IMR-90 (cell line): Measurements from ENCODE around the gene SAA4. TPM values are rescaled to one million over a fixed set of nuclear protein-coding genes. Genes with fewer than 3 reads are reported as not detected.

Experiments used
- ATAC-seq: fragments of 200-7000 bp; cut with Tn5 transposase; 2 replicates; pipeline ENCODE4 v1.9.1; 2020; ENCODE audit warnings: low read depth, mild to moderate bottlenecking, moderate library complexity
- BruUV-seq: library from RNA; stranded (reverse); fragments of 400-500 nt; replicated peaks from 2 replicates; lab custom pipeline; 2021; lab: Mats Ljungman, UMichigan
- CTCF ChIA-PET: fragments of 300-600 bp; formaldehyde crosslinking; extraction: SDS; loops from one replicate; lab custom pipeline; 2021; ENCODE audit warnings: antibody characterized with exemption; lab: Yijun Ruan, JAX
- POLR2A ChIA-PET: fragments of 300-600 bp; sonication (Branson Sonifier 250); formaldehyde crosslinking; loops from one replicate; lab custom pipeline; 2022; ENCODE audit warnings: antibody characterized with exemption; ENCODE audit not compliant: unreplicated experiment; lab: Charles Lee
- DNase-seq: peaks from one replicate; pipeline ENCODE4 v3.0.0; 2013
- H2AFZ ChIP-seq: replicated peaks from 2 replicates; pipeline ENCODE3; 2013; ENCODE audit warnings: low read length, mild to moderate bottlenecking; ENCODE audit not compliant: poor library complexity
- H2AK5ac ChIP-seq: 2 replicates; pipeline ENCODE4 v1.6.1; 2013; ENCODE audit warnings: low read depth, low read length, inconsistent platforms
- H2AK9ac ChIP-seq: replicated peaks from 2 replicates; pipeline ENCODE3; 2013; ENCODE audit warnings: mild to moderate bottlenecking, low read depth, low read length, moderate library complexity; ENCODE audit not compliant: poor library complexity
- H2BK120ac ChIP-seq: 2 replicates; pipeline ENCODE4 v1.6.1; 2013; ENCODE audit warnings: low read depth, low read length, inconsistent platforms
- H2BK15ac ChIP-seq: 3 replicates; pipeline ENCODE4 v1.6.1; 2013; ENCODE audit warnings: low read depth, low read length, inconsistent platforms
- H2BK20ac ChIP-seq: 2 replicates; pipeline ENCODE4 v1.6.1; 2013; ENCODE audit warnings: low read depth, mild to moderate bottlenecking, inconsistent platforms, low read length, moderate library complexity
- H2BK5ac ChIP-seq: 2 replicates; pipeline ENCODE4 v1.6.1; 2013; ENCODE audit warnings: mild to moderate bottlenecking, low read depth, low read length, inconsistent platforms; ENCODE audit not compliant: poor library complexity, severe bottlenecking
- H3K14ac ChIP-seq: replicated peaks from 2 replicates; pipeline ENCODE4 v1.6.1; 2013; ENCODE audit warnings: low read depth, low read length, inconsistent platforms
- H3K18ac ChIP-seq: 2 replicates; pipeline ENCODE4 v1.6.1; 2013; ENCODE audit warnings: low read depth, low read length, control low read depth
- H3K23ac ChIP-seq: 2 replicates; pipeline ENCODE4 v1.6.1; 2013; ENCODE audit warnings: low read depth, low read length, inconsistent platforms
- H3K27ac ChIP-seq: 2 replicates; pipeline ENCODE4 v1.5.1; 2013; ENCODE audit warnings: mild to moderate bottlenecking, control low read depth, low read length; ENCODE audit not compliant: insufficient read depth
- H3K27me3 ChIP-seq: 2 replicates; pipeline ENCODE4 v1.6.1; 2013; ENCODE audit warnings: low read length; ENCODE audit not compliant: control insufficient read depth, insufficient read depth
- H3K36me3 ChIP-seq: 2 replicates; pipeline ENCODE4 v1.6.1; 2013; ENCODE audit warnings: low read length, mixed read lengths; ENCODE audit not compliant: control insufficient read depth, insufficient read depth
- H3K4ac ChIP-seq: 2 replicates; pipeline ENCODE4 v1.6.1; 2013; ENCODE audit warnings: low read depth, low read length, inconsistent platforms
- H3K4me1 ChIP-seq: 2 replicates; pipeline ENCODE4 v1.6.1; 2013; ENCODE audit warnings: low read length, mixed read lengths; ENCODE audit not compliant: control insufficient read depth, insufficient read depth
- H3K4me2 ChIP-seq: 2 replicates; pipeline ENCODE4 v1.6.1; 2013; ENCODE audit warnings: low read depth, mild to moderate bottlenecking, control low read depth, low read length, moderate library complexity
- H3K4me3 ChIP-seq: 2 replicates; pipeline ENCODE4 v1.5.1; 2013; ENCODE audit warnings: low read depth, mild to moderate bottlenecking, control low read depth, low read length, moderate library complexity; ENCODE audit not compliant: insufficient read depth
- H3K56ac ChIP-seq: 2 replicates; pipeline ENCODE4 v1.6.1; 2013; ENCODE audit warnings: low read length, inconsistent platforms; ENCODE audit not compliant: insufficient read depth; ENCODE audit errors: extremely low read depth
- H3K79me1 ChIP-seq, 2 experiments: 2 replicates each; pipeline ENCODE4 v1.6.1; 2013; ENCODE audit warnings: low read length in 2 of 2, inconsistent platforms in 1 of 2, low read depth in 1 of 2
- H3K9ac ChIP-seq: 2 replicates; pipeline ENCODE4 v1.6.1; 2013; ENCODE audit warnings: low read depth, low read length, control low read depth
- H3K9me1 ChIP-seq: 2 replicates; pipeline ENCODE4 v1.6.1; 2013; ENCODE audit warnings: low read length, inconsistent platforms; ENCODE audit not compliant: insufficient read depth
- H3K9me3 ChIP-seq: 2 replicates; pipeline ENCODE4 v1.6.1; 2013; ENCODE audit warnings: low read length; ENCODE audit not compliant: control insufficient read depth, insufficient read depth
- H4K20me1 ChIP-seq: 2 replicates; pipeline ENCODE4 v1.6.1; 2013; ENCODE audit warnings: low read length, inconsistent platforms; ENCODE audit not compliant: insufficient read depth
- H4K5ac ChIP-seq: 2 replicates; pipeline ENCODE4 v1.6.1; 2013; ENCODE audit warnings: mild to moderate bottlenecking, low read depth, low read length, control low read depth
- H4K8ac ChIP-seq, 2 experiments: 2 replicates each; pipeline ENCODE4 v1.6.1; 2013; ENCODE audit warnings: low read depth in 2 of 2, low read length in 2 of 2, control low read depth in 1 of 2, inconsistent platforms in 1 of 2
- H4K91ac ChIP-seq: 2 replicates; pipeline ENCODE4 v1.6.1; 2013; ENCODE audit warnings: low read depth, low read length, inconsistent platforms; ENCODE audit not compliant: insufficient read depth
- BHLHE40 ChIP-seq: fragments of 150-350 bp; IDR thresholded peaks from 2 replicates; pipeline ENCODE4 v1.6.1; 2016; ENCODE audit warnings: mild to moderate bottlenecking, low read depth, low read length
- CEBPB ChIP-seq: IDR thresholded peaks from 2 replicates; pipeline ENCODE4 v1.6.1; 2012; ENCODE audit warnings: low read depth, low read length, improper control_type of control experiment
- CHD1 ChIP-seq: IDR thresholded peaks from 2 replicates; pipeline ENCODE4 v1.6.1; 2012; ENCODE audit warnings: low read depth, low read length, improper control_type of control experiment
- CTCF ChIP-seq: conservative IDR thresholded peaks from 2 replicates; pipeline ENCODE4 v1.5.1; 2012; ENCODE audit warnings: mild to moderate bottlenecking, low read depth, low read length, improper control_type of control experiment
- ELK1 ChIP-seq: fragments of 150-350 bp; IDR thresholded peaks from 2 replicates; pipeline ENCODE4 v1.6.1; 2016; ENCODE audit warnings: low read depth, mild to moderate bottlenecking, low read length, moderate library complexity, borderline replicate concordance
- FOS ChIP-seq: fragments of 150-350 bp; IDR thresholded peaks from 2 replicates; pipeline ENCODE4 v1.6.1; 2016; ENCODE audit warnings: low read depth, low read length
- MAFK ChIP-seq: IDR thresholded peaks from 2 replicates; pipeline ENCODE4 v1.6.1; 2012; ENCODE audit warnings: low read depth, low read length, improper control_type of control experiment
- MAZ ChIP-seq: IDR thresholded peaks from 2 replicates; pipeline ENCODE4 v1.6.1; 2012; ENCODE audit warnings: low read depth, mild to moderate bottlenecking, low read length, improper control_type of control experiment, moderate library complexity, borderline replicate concordance
- MXI1 ChIP-seq: IDR thresholded peaks from 2 replicates; pipeline ENCODE4 v1.6.1; 2012; ENCODE audit warnings: low read depth, mild to moderate bottlenecking, low read length, moderate library complexity, borderline replicate concordance
- NFE2L2 ChIP-seq: fragments of 150-350 bp; IDR thresholded peaks from 2 replicates; pipeline ENCODE4 v1.6.1; 2016; ENCODE audit warnings: low read depth, mild to moderate bottlenecking, low read length
- POLR2A ChIP-seq: IDR thresholded peaks from 2 replicates; pipeline ENCODE4 v1.6.1; 2012; ENCODE audit warnings: mild to moderate bottlenecking, low read depth, low read length
- RAD21 ChIP-seq: IDR thresholded peaks from 2 replicates; pipeline ENCODE4 v1.6.1; 2012; ENCODE audit warnings: low read length, improper control_type of control experiment
- RCOR1 ChIP-seq: IDR thresholded peaks from 2 replicates; pipeline ENCODE4 v1.6.1; 2012; ENCODE audit warnings: mild to moderate bottlenecking, low read length, improper control_type of control experiment; ENCODE audit not compliant: insufficient replicate concordance
- RFX5 ChIP-seq: IDR thresholded peaks from 2 replicates; pipeline ENCODE4 v1.8.0; 2012; ENCODE audit warnings: low read depth, mild to moderate bottlenecking, low read length, moderate library complexity
- SMC3 ChIP-seq: fragments of 150-350 bp; IDR thresholded peaks from 2 replicates; pipeline ENCODE4 v1.6.1; 2016; ENCODE audit warnings: low read depth, mild to moderate bottlenecking, antibody characterized with exemption, low read length, moderate library complexity
- USF2 ChIP-seq: fragments of 150-350 bp; IDR thresholded peaks from 2 replicates; pipeline ENCODE4 v1.6.1; 2017; ENCODE audit warnings: mild to moderate bottlenecking, antibody characterized with exemption, low read length, low read depth
- WGBS, 2 experiments: methylation state at CpG; one replicate each; pipeline versions ENCODE4 v1.1.5 to v1.1.7; 2013; ENCODE audit warnings: missing lambda C conversion rate in 2 of 2; ENCODE audit not compliant: insufficient read length in 1 of 2; ENCODE audit errors: extremely low coverage in 2 of 2; 5-methylcytosine and 5-hydroxymethylcytosine counted together
- dilution Hi-C: fragments of 300-500 bp; cut with HindIII; formaldehyde crosslinking; loops from one replicate; pipeline ENCODE4 v1.14.3; 2018; ENCODE audit warnings: low sequenced_read_pairs; ENCODE audit not compliant: unreplicated experiment
- in situ Hi-C: fragments of 300-500 bp; cut with MboI; formaldehyde crosslinking; loops from 3 replicates; pipeline ENCODE4 v1.14.3; 2019; ENCODE audit warnings: low sequenced_read_pairs, inconsistent platforms, mixed read lengths
- intact Hi-C: fragments of 100-400 bp; cut with micrococcal nuclease; formaldehyde crosslinking; loops from 2 replicates; pipeline ENCODE4 v1.10.0; 2022
- polyA plus RNA-seq, 3 experiments: library from polyadenylated mRNA; depleted of rRNA; stranded (reverse); fragments of >200 nt; gene quantifications; 2 replicates each; pipeline ENCODE4 v1.2.3, GENCODE V29; 2012; ENCODE audit warnings: low replicate concordance in 1 of 3
- total RNA-seq: library from RNA; depleted of rRNA; stranded (reverse); fragments of >200 nt; gene quantifications from 2 replicates; pipeline ENCODE4 v1.2.3, GENCODE V29; 2012

SAA4 gene
- total and polyA plus RNA-seq, 2 of the 4 experiments (the other 2 are of a cell fraction) = not detected

GRCh38 chr11:18248561-18248960 lies 12.0 kb upstream of the SAA4 start, which contains the start of gene SAA2:
Gene SAA2, minus strand, starts transcription at chr11:18248668. Its CDS starts 657 bp downstream, at chr11:18248011.
- Histone ChIP-seq H2AK9ac (no peak within 1 kb of the TSS), H3K9ac (no peak within 1 kb of the TSS), H3K4me2 (no peak within 1 kb of the TSS), H4K91ac (no peak within 1 kb of the TSS), H3K4me3 (no peak within 1 kb of the TSS), H3K27me3 (peaks cover 7% of the 10 kb centered on the region), H3K18ac (no peak within 1 kb of the TSS), H2AK5ac (no peak within 1 kb of the TSS), H3K4me1 (no peaks in the 10 kb centered on the region), H3K56ac (no peak within 1 kb of the TSS), H3K36me3 (no peaks in the 10 kb centered on the region), H2BK5ac (no peak within 1 kb of the TSS), H4K20me1 (no peaks in the 10 kb centered on the region), H2BK20ac (no peak within 1 kb of the TSS), H3K9me1 (no peaks in the 10 kb centered on the region), H2AFZ (no peak within 1 kb of the TSS), H4K8ac (no peak within 1 kb of the TSS), H4K5ac (no peak within 1 kb of the TSS), H3K4ac (no peak within 1 kb of the TSS), H3K27ac (no peak within 1 kb of the TSS), H2BK15ac (no peak within 1 kb of the TSS), H3K23ac (no peak within 1 kb of the TSS), H3K9me3 (no peaks in the 10 kb centered on the region), H3K79me1 (no peaks in the 10 kb centered on the region), H2BK120ac (no peak within 1 kb of the TSS), H3K14ac (no peak within 1 kb of the TSS)
- no peak for ATAC-seq
- intact Hi-C loops = no loop called here
- no peak for TF ChIP-seq NFE2L2
- no peak for TF ChIP-seq MAFK
- no peak for TF ChIP-seq ELK1
- TF ChIP-seq RCOR1 = no peak
- TF ChIP-seq MXI1 = no peak
- no peak for TF ChIP-seq BHLHE40
- TF ChIP-seq RFX5 = no peak
- no peak for TF ChIP-seq RAD21
- no peak for TF ChIP-seq CEBPB
- TF ChIP-seq USF2 = no peak
- TF ChIP-seq MAZ = no peak
- TF ChIP-seq CHD1 = no peak
- no peak for TF ChIP-seq CTCF
- no peak for TF ChIP-seq FOS
- TF ChIP-seq POLR2A = no peak
- no peak for TF ChIP-seq SMC3
- no peak for DNase-seq
- in situ Hi-C loops = no loop called here
- ChIA-PET POLR2A (no interaction called here), CTCF (no interaction called here)
- WGBS, 2 experiments = no CpG with 5 or more reads among the region's 5 CpGs
- no TSS peak for BruUV-seq
- dilution Hi-C loops = no loop called here
